Eye (tissue), 1 donor: ENCODE results near the gene SLC12A7.

ENCODE experiments used
- DNase-seq: peaks from one replicate; pipeline ENCODE4 v3.0.0-alpha.2; 2015

Gene SLC12A7

GRCh38 chr5:1048162-1048721, 63.6 kb downstream of the SLC12A7 start:
- DNase-seq: no peak

- DNase-seq: no peak
Measured at GRCh38 chr5:1047332-1047965, 64.4 kb downstream of the SLC12A7 start.

DNA sequence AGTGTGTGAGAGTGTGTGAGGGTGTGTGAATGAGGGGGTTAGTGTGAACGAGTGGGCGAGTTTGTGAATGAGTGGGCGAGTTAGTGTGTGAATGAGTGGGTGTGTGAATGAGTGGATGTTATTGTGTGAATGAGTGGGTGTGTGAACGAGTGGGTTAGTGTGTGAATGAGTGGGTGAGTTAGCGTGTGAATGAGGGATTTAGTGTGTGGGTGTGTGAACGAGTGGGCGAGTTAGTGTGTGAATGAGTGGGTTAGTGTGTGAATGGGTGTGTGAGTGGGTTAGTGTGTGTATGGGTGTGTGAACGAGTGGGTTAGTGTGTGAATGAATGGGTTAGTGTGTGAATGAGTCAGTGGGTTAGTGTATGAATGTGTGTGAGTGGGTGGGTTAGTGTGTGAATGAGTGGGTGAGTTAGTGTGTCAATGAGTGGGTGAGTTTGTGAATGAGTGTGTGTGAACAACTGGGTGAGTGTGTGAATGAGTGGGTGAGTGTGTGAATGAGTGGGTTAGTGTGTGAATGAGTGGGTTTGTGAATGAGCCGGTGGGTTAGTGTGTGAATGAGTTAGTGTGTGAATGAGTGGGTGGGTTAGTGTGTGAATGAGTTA, 65.8 kb downstream of the SLC12A7 start:
- no peak for DNase-seq

DNA sequence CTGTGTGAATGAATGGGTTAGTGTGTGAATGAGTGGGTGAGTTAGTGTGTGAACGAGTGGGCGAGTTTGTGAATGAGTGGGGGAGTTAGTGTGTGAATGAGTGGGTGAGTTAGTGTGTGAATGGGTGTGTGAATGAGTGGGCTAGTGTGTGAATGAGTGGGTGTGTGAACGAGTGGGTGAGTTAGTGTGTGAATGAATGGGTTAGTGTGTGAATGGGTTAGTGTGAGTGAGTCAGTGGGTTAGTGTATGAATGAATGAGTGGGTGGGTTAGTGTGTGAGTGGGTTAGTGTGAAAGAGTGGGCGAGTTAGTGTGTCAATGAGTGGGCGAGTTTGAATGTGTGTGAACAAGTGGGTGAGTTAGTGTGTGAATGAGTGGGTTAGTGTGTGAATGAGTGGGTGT, 67.7 kb downstream of the SLC12A7 start:
- no peak for DNase-seq

DNA sequence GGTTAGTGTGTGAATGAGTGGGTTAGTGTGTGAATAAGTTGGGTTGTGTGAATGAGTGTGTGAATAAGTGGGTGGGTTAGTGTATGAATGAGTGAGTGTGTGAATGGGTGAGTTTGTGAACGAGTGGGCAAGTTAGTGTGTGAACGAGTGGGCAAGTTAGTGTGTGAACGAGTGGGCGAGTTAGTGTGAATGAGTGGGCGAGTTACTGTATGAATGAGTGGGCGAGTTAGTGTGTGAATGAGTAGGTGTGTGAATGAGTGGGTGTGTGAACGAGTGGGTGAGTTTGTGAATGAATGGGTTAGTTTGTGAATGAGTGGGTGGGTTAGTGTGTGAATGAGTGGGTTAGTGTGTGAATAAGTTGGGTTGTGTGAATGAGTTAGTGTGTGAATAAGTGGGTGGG, 68.5 kb downstream of the SLC12A7 start:
- DNase-seq: no peak

GRCh38 chr5:1042626-1043025, 69.2 kb downstream of the SLC12A7 start:
- DNase-seq: no peak

DNA sequence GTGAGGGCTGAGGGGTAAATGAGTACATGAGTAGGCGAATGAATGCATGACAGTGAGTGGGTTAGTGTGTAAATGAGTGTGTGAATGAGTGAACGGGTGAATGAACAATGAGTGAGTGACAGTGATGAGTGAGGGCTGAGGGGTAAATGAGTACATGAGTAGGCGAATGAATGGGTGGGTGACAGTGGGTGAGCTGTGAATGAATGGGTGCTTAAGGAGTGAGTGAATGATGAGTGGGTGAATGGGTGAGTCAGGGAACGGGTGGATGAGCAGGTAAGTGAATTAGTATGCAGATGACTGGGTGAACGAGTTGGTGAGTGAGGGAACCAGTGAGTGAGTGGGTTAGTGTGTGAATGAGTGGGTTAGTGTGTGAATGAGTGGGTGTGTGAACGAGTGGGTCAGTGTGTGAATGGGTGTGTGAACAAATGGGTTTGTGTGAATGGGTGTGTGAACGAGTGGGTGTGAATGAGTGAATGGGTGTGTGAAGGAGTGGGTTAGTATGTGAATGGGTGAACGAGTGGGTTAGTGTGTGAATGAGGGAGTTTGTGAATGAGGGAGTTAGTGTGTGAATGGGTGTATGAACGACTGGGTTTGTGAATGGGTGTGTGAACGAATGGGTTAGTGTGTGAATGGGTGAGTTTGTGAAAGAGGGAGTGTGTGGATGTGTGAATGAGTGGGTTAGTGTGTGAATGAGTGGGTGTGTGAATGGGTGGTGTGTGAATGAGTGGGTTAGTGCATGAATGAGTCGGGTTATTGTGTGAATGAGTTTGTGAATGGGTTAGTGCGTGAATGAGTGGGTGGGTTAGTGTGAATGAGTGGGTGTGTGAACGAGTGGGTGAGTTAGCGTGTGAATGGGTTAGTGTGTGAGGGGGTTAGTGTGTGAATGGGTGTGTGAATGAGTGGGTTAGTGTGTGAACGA, 70.4 kb downstream of the SLC12A7 start:
- DNase-seq: no peak

- DNase-seq: no peak
Measured at GRCh38 chr5:1040571-1040970, 71.3 kb downstream of the SLC12A7 start.

DNA sequence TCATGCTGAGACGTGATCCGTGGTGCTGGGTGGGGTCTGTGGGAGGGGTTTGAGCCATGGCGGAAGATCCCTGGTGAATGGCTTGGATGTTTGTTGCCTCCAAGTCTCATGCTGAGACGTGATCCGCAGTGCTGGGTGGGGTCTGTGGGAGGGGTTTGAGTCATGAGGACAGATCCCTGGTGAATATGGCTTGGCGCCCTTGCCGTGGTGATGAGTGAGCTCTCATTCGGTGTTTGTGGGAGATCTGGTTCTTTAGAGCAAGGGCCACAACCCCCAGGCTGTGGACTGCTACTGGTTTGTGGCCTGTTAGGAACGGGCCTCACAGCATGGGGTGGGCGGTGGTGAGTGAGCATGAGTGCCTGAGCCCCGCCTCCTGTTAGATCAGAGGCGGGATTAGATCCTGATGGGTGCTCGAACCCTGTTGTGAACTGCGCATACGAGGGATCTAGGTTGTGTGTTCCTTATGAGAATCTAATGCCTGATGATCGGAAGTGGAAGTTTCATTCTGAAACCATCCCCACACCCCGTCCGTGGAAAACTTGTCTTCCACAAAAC, 72.1 kb downstream of the SLC12A7 start:
- no peak for DNase-seq

GRCh38 chr5:1039210-1039548, 72.7 kb downstream of the SLC12A7 start:
- no peak for DNase-seq

DNA sequence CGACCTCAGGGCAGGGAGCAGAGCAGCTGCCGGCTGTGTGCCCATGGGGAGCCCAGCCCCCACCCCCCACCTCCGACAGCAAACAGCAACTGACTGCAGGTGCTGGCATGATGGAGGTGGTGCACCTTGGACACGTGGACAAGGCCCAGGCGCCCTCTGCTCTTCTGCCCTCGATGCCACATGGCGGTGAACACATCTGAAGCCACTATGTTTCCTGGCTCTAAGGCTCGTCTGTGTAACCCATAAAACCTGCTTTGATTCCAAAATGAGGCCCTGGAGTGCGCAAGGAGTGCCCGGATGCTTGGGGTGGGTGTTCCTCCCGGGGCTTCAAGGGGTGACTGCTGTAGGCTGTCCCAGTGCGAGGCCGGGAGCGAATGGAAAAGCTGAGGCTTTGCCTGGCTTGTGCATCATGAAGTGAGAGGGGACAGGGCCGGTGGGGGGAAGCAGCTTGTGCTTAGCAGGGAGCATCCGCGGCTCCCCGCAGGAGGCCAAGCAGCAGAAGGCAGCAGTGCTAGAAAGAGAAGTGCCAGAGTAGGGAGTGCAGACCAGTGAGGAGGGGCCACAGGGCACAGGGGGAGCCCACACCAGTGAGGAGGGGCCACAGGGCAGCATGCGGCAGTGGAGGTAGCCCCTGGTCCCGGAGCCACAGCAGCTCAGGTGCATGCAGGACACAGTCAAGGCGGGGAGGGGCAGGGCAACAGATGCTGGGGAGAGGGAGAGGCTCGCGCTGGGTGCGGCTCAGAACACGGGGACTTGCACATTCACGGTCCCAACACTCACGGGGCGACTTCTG, 73.2 kb downstream of the SLC12A7 start:
- no peak for DNase-seq

DNA sequence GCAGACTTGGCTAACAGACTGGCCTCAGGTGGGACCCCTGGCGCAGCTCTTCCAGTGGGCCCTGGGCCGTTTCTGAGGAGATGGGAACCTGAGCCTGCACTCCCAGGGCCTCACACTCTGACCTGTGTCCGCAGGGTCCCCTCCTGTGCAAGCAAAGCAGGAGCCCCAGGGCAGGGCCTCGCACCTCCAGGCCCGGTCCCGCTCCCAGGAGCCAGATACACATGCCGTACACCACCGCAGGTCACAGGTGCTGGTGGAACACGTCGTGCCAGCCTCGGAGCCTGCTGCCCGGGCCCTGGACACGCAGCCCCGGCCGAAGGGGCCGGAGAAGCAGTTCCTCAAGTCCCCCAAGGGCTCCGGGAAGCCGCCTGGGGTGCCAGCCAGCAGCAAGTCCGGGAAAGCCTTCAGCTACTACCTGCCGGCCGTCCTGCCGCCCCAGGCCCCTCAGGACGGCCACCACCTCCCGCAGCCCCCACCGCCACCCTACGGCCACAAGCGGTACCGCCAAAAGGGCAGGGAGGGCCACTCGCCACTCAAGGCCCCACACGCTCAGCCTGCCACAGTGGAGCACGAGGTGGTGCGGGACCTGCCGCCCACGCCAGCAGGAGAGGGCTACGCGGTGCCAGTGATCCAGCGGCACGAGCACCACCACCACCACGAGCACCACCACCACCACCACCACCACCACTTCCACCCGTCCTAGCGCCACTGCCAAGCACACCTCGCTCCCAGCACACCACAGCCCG, 74.0 kb downstream of the SLC12A7 start:
- no peak for DNase-seq

DNA sequence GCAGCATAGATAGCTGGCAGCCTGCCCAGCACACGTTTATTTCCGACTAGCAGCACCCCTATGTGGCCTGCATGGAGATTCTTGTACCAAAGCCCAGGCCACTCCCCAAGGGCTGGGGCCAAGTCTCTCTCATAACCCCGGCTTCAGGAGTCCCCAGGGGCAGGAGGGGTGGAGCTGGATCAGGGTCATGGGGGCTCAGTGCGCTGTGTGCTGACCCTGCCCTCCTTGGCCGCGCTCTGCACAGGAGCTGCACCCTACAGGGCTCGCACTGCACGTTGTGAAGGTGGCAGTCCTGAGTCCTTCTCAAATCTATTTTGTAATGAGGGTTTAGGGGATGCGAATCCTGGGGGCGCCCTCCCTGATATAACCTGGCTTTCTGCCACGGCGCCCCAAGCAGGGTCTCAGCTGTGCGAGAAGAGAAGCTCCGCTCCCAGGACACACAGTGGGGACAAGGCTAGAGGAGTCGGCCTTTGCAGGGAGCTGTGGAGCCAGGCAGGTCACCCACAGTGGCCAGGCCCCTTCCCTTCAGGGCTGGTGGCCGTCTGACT, 74.7 kb downstream of the SLC12A7 start:
- no peak for DNase-seq

GRCh38 chr5:1036504-1037122, 75.2 kb downstream of the SLC12A7 start:
- DNase-seq: no peak

- DNase-seq: no peak
Measured at GRCh38 chr5:1035421-1036405, 76.2 kb downstream of the SLC12A7 start.

DNA sequence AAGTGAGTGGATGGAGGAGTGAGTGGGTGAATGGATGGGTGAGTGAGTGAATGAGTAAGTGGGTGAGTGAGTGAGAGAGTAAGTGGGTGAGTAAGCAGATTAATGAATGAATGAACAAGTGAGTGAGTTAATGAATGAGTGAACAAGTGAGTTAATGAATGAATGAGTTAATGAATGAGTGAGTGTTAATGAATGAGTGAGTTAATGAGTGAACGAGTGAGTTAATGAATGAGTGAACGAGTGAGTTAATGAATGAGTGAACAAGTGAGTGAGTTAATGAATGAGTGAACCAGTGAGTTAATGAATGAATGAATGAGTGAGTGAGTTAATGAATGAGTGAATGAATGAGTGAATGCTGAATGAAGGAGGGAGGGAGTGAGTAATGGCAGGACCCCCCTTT, 76.9 kb downstream of the SLC12A7 start:
- DNase-seq: no peak

- DNase-seq: no peak
Measured at GRCh38 chr5:1034421-1034905, 77.4 kb downstream of the SLC12A7 start.

GRCh38 chr5:1033606-1034420, 78.0 kb downstream of the SLC12A7 start:
- no peak for DNase-seq

GRCh38 chr5:1033178-1033577, 78.7 kb downstream of the SLC12A7 start:
- no peak for DNase-seq
